Right cardiac atrium (tissue), 5 donors: ENCODE data around the gene SPATA18. TPM values are rescaled to one million over a fixed set of nuclear protein-coding genes. Genes with fewer than 3 reads are reported as not detected.
A peak's percentile ranks its signal among the peaks of the same experiment; 100 is the strongest.
"Not testable (repeated sequence)": the region's sequence is repeated elsewhere in the genome, so short reads cannot be mapped to it uniquely, and the experiment has no call there.

ENCODE experiments used
- ATAC-seq, 2 donors: fragments of 200-7000 bp; cut with Tn5 transposase; one replicate each; pipeline versions ENCODE4 v1.8.0 to v1.9.1; 2020; ENCODE audit warnings: moderate library complexity in 2 of 2, mild to moderate bottlenecking in 1 of 2
- DNase-seq, 3 donors: peaks; one replicate each; pipeline ENCODE4 v3.0.0-alpha.2; 2020
- H3K27ac ChIP-seq: one replicate; pipeline ENCODE4 v1.5.1; 2013; ENCODE audit warnings: mild to moderate bottlenecking, low read length, control low read depth, moderate library complexity
- H3K27me3 ChIP-seq: one replicate; pipeline ENCODE4 v1.6.1; 2013; ENCODE audit not compliant: control insufficient read depth, insufficient read depth
- H3K4me1 ChIP-seq: one replicate; pipeline ENCODE4 v1.6.1; 2013; ENCODE audit warnings: low read length; ENCODE audit not compliant: control insufficient read depth, insufficient read depth
- H3K4me3 ChIP-seq: one replicate; pipeline ENCODE4 v1.5.1; 2013; ENCODE audit warnings: low read length, control low read depth
- H3K9me3 ChIP-seq: one replicate; pipeline ENCODE4 v1.6.1; 2013; ENCODE audit warnings: low read length; ENCODE audit not compliant: control insufficient read depth
- WGBS: extraction: QIAGEN DNeasy Blood & Tissue Kit; methylation state at CpG from one replicate; pipeline ENCODE4 v1.1.7; 2013; 5-methylcytosine and 5-hydroxymethylcytosine counted together
- intact Hi-C, 4 donors: fragments of 100-400 bp; cut with DNase I; formaldehyde crosslinking; loops; one replicate each; pipeline versions ENCODE4 v1.11.0 to v1.14.0; 2022 to 2023
- polyA plus RNA-seq: library from polyadenylated mRNA; stranded (reverse); fragments of 200-250 nt; gene quantifications from one replicate; pipeline ENCODE4 v1.2.3, GENCODE V29; 2013
- total RNA-seq, 4 donors: library from RNA; stranded (reverse); fragmentation: NEBNext Ultra II Directional; extraction: Animal tissue kit (Norgen Biotek cat#: 25700); gene quantifications; one replicate each; pipeline ENCODE4 v1.2.1, GENCODE V29; 2021
- donor health status: healthy with polysubstance abuse.
- donor health status: DM: no; HTN: yes; CAD: no.
- donor health status: DM: no; HTN: no; CAD: no.
- donor health status: DM: no; HTN: yes; CAD: no; lungs with severe emphysema.
- donor health status: DM: yes; HTN: yes; CAD: no.

SPATA18 gene
- total and polyA plus RNA-seq, 5 donors = 0.52 to 3.1 (median 2.5) TPM

GRCh38 chr4:52086425-52086824 is 35.3 kb downstream of the SPATA18 start:
- H3K4me1 ChIP-seq, H3K27me3 ChIP-seq, H3K27ac ChIP-seq, H3K4me3 ChIP-seq, H3K9me3 ChIP-seq, ATAC-seq, DNase-seq, intact Hi-C loops: not testable (repeated sequence)
- WGBS = 89% methylated on average over 1 of the region's 1 CpG

GRCh38 chr4:52091801-52092200 is 40.7 kb downstream of the SPATA18 start:
- no peaks in the 10 kb centered on the region for H3K4me1 ChIP-seq
- 70% methylated on average over 5 of the region's 5 CpGs for WGBS
- H3K9me3 ChIP-seq = no peaks in the 10 kb centered on the region
- no peak overlapping the region for H3K27ac ChIP-seq
- intact Hi-C loops = no loop called here
- no peak for DNase-seq
- no peaks in the 10 kb centered on the region for H3K27me3 ChIP-seq
- H3K4me3 ChIP-seq = no peak overlapping the region
- ATAC-seq = no peak

- Histone ChIP-seq H3K9me3 (no peaks in the 10 kb centered on the region), H3K4me3 (no peak overlapping the region), H3K27me3 (no peaks in the 10 kb centered on the region), H3K4me1 (no peaks in the 10 kb centered on the region), H3K27ac (no peak overlapping the region)
- DNase-seq = no peak
- intact Hi-C loops = no loop called here
- 89% methylated on average over 1 of the region's 1 CpG for WGBS
- no peak for ATAC-seq
Observed at GRCh38 chr4:52093466-52093865, 42.4 kb downstream of the SPATA18 start.

- intact Hi-C loops = no loop called here
- Histone ChIP-seq H3K9me3 (no peaks in the 10 kb centered on the region), H3K4me3 (no peak overlapping the region), H3K4me1 (no peaks in the 10 kb centered on the region), H3K27ac (no peak overlapping the region), H3K27me3 (no peaks in the 10 kb centered on the region)
- WGBS = 82% methylated on average over 8 of the region's 8 CpGs
- DNase-seq = no peak
- no peak for ATAC-seq
Observed at GRCh38 chr4:52094376-52095145, 43.5 kb downstream of the SPATA18 start.

- whole genome bisulfite sequencing = 73% methylated on average over 1 of the region's 1 CpG
- ATAC-seq (no peak), DNase-seq (no peak)
- Histone ChIP-seq H3K27me3 (no peaks in the 10 kb centered on the region), H3K27ac (no peak overlapping the region), H3K4me3 (no peak overlapping the region), H3K4me1 (no peaks in the 10 kb centered on the region), H3K9me3 (no peaks in the 10 kb centered on the region)
- intact Hi-C loops = no loop called here
Observed at GRCh38 chr4:52095374-52095773, 44.3 kb downstream of the SPATA18 start.

- intact Hi-C loops = no loop called here
- H3K4me1 ChIP-seq = no peaks in the 10 kb centered on the region
- no peaks in the 10 kb centered on the region for H3K9me3 ChIP-seq
- ATAC-seq (no peak), DNase-seq (no peak)
- no peak overlapping the region for H3K27ac ChIP-seq
- no peaks in the 10 kb centered on the region for H3K27me3 ChIP-seq
- H3K4me3 ChIP-seq = no peak overlapping the region
Observed at GRCh38 chr4:52096048-52096447, 44.9 kb downstream of the SPATA18 start.

GRCh38 chr4:52098618-52099017 is 47.5 kb downstream of the SPATA18 start:
- Histone ChIP-seq H3K4me3 (no peak overlapping the region), H3K9me3 (no peaks in the 10 kb centered on the region), H3K4me1 (no peaks in the 10 kb centered on the region), H3K27ac (no peak overlapping the region), H3K27me3 (no peaks in the 10 kb centered on the region)
- no peak for DNase-seq
- intact Hi-C loops = no loop called here
- WGBS = 93% methylated on average over 1 of the region's 1 CpG
- no peak for ATAC-seq

- Histone ChIP-seq H3K27me3 (no peaks in the 10 kb centered on the region), H3K4me1 (no peaks in the 10 kb centered on the region), H3K27ac (no peak overlapping the region), H3K4me3 (no peak overlapping the region), H3K9me3 (no peaks in the 10 kb centered on the region)
- 36% methylated on average over 2 of the region's 2 CpGs for WGBS
- no peak for DNase-seq
- intact Hi-C loops = no loop called here
- peak in 1 of 2 donors; percentile 76 for ATAC-seq
Observed at GRCh38 chr4:52099860-52100461, 48.9 kb downstream of the SPATA18 start.

- DNase-seq (no peak), ATAC-seq (no peak)
- H3K9me3 ChIP-seq = no peaks in the 10 kb centered on the region
- no peaks in the 10 kb centered on the region for H3K27me3 ChIP-seq
- no peaks in the 10 kb centered on the region for H3K4me1 ChIP-seq
- H3K27ac ChIP-seq = no peak overlapping the region
- intact Hi-C loops = no loop called here
- no peak overlapping the region for H3K4me3 ChIP-seq
Observed at GRCh38 chr4:52102587-52102986, 51.5 kb downstream of the SPATA18 start.

- H3K4me1 ChIP-seq = no peaks in the 10 kb centered on the region
- no peaks in the 10 kb centered on the region for H3K27me3 ChIP-seq
- no peak overlapping the region for H3K4me3 ChIP-seq
- H3K27ac ChIP-seq = no peak overlapping the region
- DNase-seq (no peak), ATAC-seq (no peak)
- WGBS = 60% methylated on average over 1 of the region's 1 CpG
- no peaks in the 10 kb centered on the region for H3K9me3 ChIP-seq
- intact Hi-C loops = no loop called here
Observed at GRCh38 chr4:52103319-52103718, 52.2 kb downstream of the SPATA18 start.

- Histone ChIP-seq H3K27ac (no peak overlapping the region), H3K9me3 (no peaks in the 10 kb centered on the region), H3K4me1 (no peaks in the 10 kb centered on the region), H3K4me3 (no peak overlapping the region), H3K27me3 (no peaks in the 10 kb centered on the region)
- 98% methylated on average over 5 of the region's 5 CpGs for WGBS
- ATAC-seq (no peak), DNase-seq (no peak)
- intact Hi-C loops = no loop called here
Observed at GRCh38 chr4:52105276-52105675, 54.2 kb downstream of the SPATA18 start.
